Activated T-cell treated with anti-CD3 and anti-CD28 coated beads for 4 hours (primary cell): ENCODE results near the gene HOXA7.

ENCODE experiments used
- DNase-seq: peaks from one replicate; pipeline ENCODE4 v3.0.0-alpha.2; 2020

HOXA7 gene

DNA sequence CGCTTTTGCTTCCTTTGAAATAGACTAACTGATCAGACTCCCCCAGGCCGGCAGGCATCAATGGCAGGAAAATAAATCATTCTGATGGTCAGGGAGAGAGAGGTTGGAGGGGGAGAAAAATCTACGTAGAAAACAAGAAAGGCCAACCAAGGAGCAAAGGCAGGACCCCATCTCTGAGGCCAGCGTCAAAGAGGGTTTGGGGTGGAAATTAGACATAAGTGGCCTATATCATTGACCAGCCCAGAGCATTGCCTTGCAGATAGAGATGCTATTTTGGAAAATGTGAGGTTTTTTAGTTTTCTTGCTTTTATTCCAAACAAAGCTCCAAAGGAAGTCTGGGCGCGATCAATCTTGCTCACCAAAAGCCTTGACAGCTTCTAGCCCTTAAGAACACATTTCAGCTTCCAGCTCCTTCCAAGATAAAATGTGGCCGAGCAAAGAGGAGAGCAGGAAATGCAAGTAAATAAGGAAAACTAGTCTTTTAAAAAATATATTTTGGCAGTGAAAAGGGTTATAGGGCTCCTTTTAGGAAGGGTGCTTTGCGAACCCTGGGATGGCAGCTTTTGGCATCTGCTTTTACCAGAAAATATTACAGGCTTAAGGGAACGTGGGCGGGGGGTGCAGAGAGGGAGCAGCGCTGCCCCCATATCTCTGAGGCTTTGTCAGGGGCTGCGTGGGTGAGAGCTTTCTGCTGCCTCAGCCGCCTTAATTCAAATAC, 52.0 kb downstream of the HOXA7 start:
- no peak for DNase-seq
